IMR-90 (cell line): Measurements from ENCODE around the gene TRAF7. TPM values are rescaled to one million over a fixed set of nuclear protein-coding genes. Genes with fewer than 3 reads are reported as not detected.
"Not testable (repeated sequence)": the region's sequence is repeated elsewhere in the genome, so short reads cannot be mapped to it uniquely, and the experiment has no call there.

Experiments used
- ATAC-seq: fragments of 200-7000 bp; cut with Tn5 transposase; 2 replicates; pipeline ENCODE4 v1.9.1; 2020; ENCODE audit warnings: low read depth, mild to moderate bottlenecking, moderate library complexity
- BruUV-seq: library from RNA; stranded (reverse); fragments of 400-500 nt; replicated peaks from 2 replicates; lab custom pipeline; 2021; lab: Mats Ljungman, UMichigan
- CTCF ChIA-PET: fragments of 300-600 bp; formaldehyde crosslinking; extraction: SDS; loops from one replicate; lab custom pipeline; 2021; ENCODE audit warnings: antibody characterized with exemption; lab: Yijun Ruan, JAX
- POLR2A ChIA-PET: fragments of 300-600 bp; sonication (Branson Sonifier 250); formaldehyde crosslinking; loops from one replicate; lab custom pipeline; 2022; ENCODE audit warnings: antibody characterized with exemption; ENCODE audit not compliant: unreplicated experiment; lab: Charles Lee
- DNase-seq: peaks from one replicate; pipeline ENCODE4 v3.0.0; 2013
- H2AFZ ChIP-seq: replicated peaks from 2 replicates; pipeline ENCODE3; 2013; ENCODE audit warnings: low read length, mild to moderate bottlenecking; ENCODE audit not compliant: poor library complexity
- H2AK5ac ChIP-seq: 2 replicates; pipeline ENCODE4 v1.6.1; 2013; ENCODE audit warnings: low read depth, low read length, inconsistent platforms
- H2AK9ac ChIP-seq: replicated peaks from 2 replicates; pipeline ENCODE3; 2013; ENCODE audit warnings: mild to moderate bottlenecking, low read depth, low read length, moderate library complexity; ENCODE audit not compliant: poor library complexity
- H2BK120ac ChIP-seq: 2 replicates; pipeline ENCODE4 v1.6.1; 2013; ENCODE audit warnings: low read depth, low read length, inconsistent platforms
- H2BK15ac ChIP-seq: 3 replicates; pipeline ENCODE4 v1.6.1; 2013; ENCODE audit warnings: low read depth, low read length, inconsistent platforms
- H2BK20ac ChIP-seq: 2 replicates; pipeline ENCODE4 v1.6.1; 2013; ENCODE audit warnings: low read depth, mild to moderate bottlenecking, inconsistent platforms, low read length, moderate library complexity
- H2BK5ac ChIP-seq: 2 replicates; pipeline ENCODE4 v1.6.1; 2013; ENCODE audit warnings: mild to moderate bottlenecking, low read depth, low read length, inconsistent platforms; ENCODE audit not compliant: poor library complexity, severe bottlenecking
- H3K14ac ChIP-seq: replicated peaks from 2 replicates; pipeline ENCODE4 v1.6.1; 2013; ENCODE audit warnings: low read depth, low read length, inconsistent platforms
- H3K18ac ChIP-seq: 2 replicates; pipeline ENCODE4 v1.6.1; 2013; ENCODE audit warnings: low read depth, low read length, control low read depth
- H3K23ac ChIP-seq: 2 replicates; pipeline ENCODE4 v1.6.1; 2013; ENCODE audit warnings: low read depth, low read length, inconsistent platforms
- H3K27ac ChIP-seq: 2 replicates; pipeline ENCODE4 v1.5.1; 2013; ENCODE audit warnings: mild to moderate bottlenecking, control low read depth, low read length; ENCODE audit not compliant: insufficient read depth
- H3K27me3 ChIP-seq: 2 replicates; pipeline ENCODE4 v1.6.1; 2013; ENCODE audit warnings: low read length; ENCODE audit not compliant: control insufficient read depth, insufficient read depth
- H3K36me3 ChIP-seq: 2 replicates; pipeline ENCODE4 v1.6.1; 2013; ENCODE audit warnings: low read length, mixed read lengths; ENCODE audit not compliant: control insufficient read depth, insufficient read depth
- H3K4ac ChIP-seq: 2 replicates; pipeline ENCODE4 v1.6.1; 2013; ENCODE audit warnings: low read depth, low read length, inconsistent platforms
- H3K4me1 ChIP-seq: 2 replicates; pipeline ENCODE4 v1.6.1; 2013; ENCODE audit warnings: low read length, mixed read lengths; ENCODE audit not compliant: control insufficient read depth, insufficient read depth
- H3K4me2 ChIP-seq: 2 replicates; pipeline ENCODE4 v1.6.1; 2013; ENCODE audit warnings: low read depth, mild to moderate bottlenecking, control low read depth, low read length, moderate library complexity
- H3K4me3 ChIP-seq: 2 replicates; pipeline ENCODE4 v1.5.1; 2013; ENCODE audit warnings: low read depth, mild to moderate bottlenecking, control low read depth, low read length, moderate library complexity; ENCODE audit not compliant: insufficient read depth
- H3K56ac ChIP-seq: 2 replicates; pipeline ENCODE4 v1.6.1; 2013; ENCODE audit warnings: low read length, inconsistent platforms; ENCODE audit not compliant: insufficient read depth; ENCODE audit errors: extremely low read depth
- H3K79me1 ChIP-seq, 2 experiments: 2 replicates each; pipeline ENCODE4 v1.6.1; 2013; ENCODE audit warnings: low read length in 2 of 2, inconsistent platforms in 1 of 2, low read depth in 1 of 2
- H3K9ac ChIP-seq: 2 replicates; pipeline ENCODE4 v1.6.1; 2013; ENCODE audit warnings: low read depth, low read length, control low read depth
- H3K9me1 ChIP-seq: 2 replicates; pipeline ENCODE4 v1.6.1; 2013; ENCODE audit warnings: low read length, inconsistent platforms; ENCODE audit not compliant: insufficient read depth
- H3K9me3 ChIP-seq: 2 replicates; pipeline ENCODE4 v1.6.1; 2013; ENCODE audit warnings: low read length; ENCODE audit not compliant: control insufficient read depth, insufficient read depth
- H4K20me1 ChIP-seq: 2 replicates; pipeline ENCODE4 v1.6.1; 2013; ENCODE audit warnings: low read length, inconsistent platforms; ENCODE audit not compliant: insufficient read depth
- H4K5ac ChIP-seq: 2 replicates; pipeline ENCODE4 v1.6.1; 2013; ENCODE audit warnings: mild to moderate bottlenecking, low read depth, low read length, control low read depth
- H4K8ac ChIP-seq, 2 experiments: 2 replicates each; pipeline ENCODE4 v1.6.1; 2013; ENCODE audit warnings: low read depth in 2 of 2, low read length in 2 of 2, control low read depth in 1 of 2, inconsistent platforms in 1 of 2
- H4K91ac ChIP-seq: 2 replicates; pipeline ENCODE4 v1.6.1; 2013; ENCODE audit warnings: low read depth, low read length, inconsistent platforms; ENCODE audit not compliant: insufficient read depth
- WGBS, 2 experiments: methylation state at CpG; one replicate each; pipeline versions ENCODE4 v1.1.5 to v1.1.7; 2013; ENCODE audit warnings: missing lambda C conversion rate in 2 of 2; ENCODE audit not compliant: insufficient read length in 1 of 2; ENCODE audit errors: extremely low coverage in 2 of 2; 5-methylcytosine and 5-hydroxymethylcytosine counted together
- dilution Hi-C: fragments of 300-500 bp; cut with HindIII; formaldehyde crosslinking; loops from one replicate; pipeline ENCODE4 v1.14.3; 2018; ENCODE audit warnings: low sequenced_read_pairs; ENCODE audit not compliant: unreplicated experiment
- in situ Hi-C: fragments of 300-500 bp; cut with MboI; formaldehyde crosslinking; loops from 3 replicates; pipeline ENCODE4 v1.14.3; 2019; ENCODE audit warnings: low sequenced_read_pairs, inconsistent platforms, mixed read lengths
- intact Hi-C: fragments of 100-400 bp; cut with micrococcal nuclease; formaldehyde crosslinking; loops from 2 replicates; pipeline ENCODE4 v1.10.0; 2022
- polyA plus RNA-seq, 3 experiments: library from polyadenylated mRNA; depleted of rRNA; stranded (reverse); fragments of >200 nt; gene quantifications; 2 replicates each; pipeline ENCODE4 v1.2.3, GENCODE V29; 2012; ENCODE audit warnings: low replicate concordance in 1 of 3
- total RNA-seq: library from RNA; depleted of rRNA; stranded (reverse); fragments of >200 nt; gene quantifications from 2 replicates; pipeline ENCODE4 v1.2.3, GENCODE V29; 2012

TRAF7 gene
- total and polyA plus RNA-seq, 2 of the 4 experiments (the other 2 are of a cell fraction), result 29.6 to 52.6 TPM

GRCh38 chr16:2112539-2113106 lies 43.0 kb upstream of the TRAF7 start:
- H3K27ac ChIP-seq, H3K18ac ChIP-seq, H4K8ac ChIP-seq, H3K79me1 ChIP-seq, POLR2A ChIA-PET, intact Hi-C loops, H2AK9ac ChIP-seq, ATAC-seq, H4K91ac ChIP-seq, H2AFZ ChIP-seq, BruUV-seq, H3K4me1 ChIP-seq, H3K9ac ChIP-seq, H4K5ac ChIP-seq, H3K4me2 ChIP-seq, H3K4ac ChIP-seq, H2BK120ac ChIP-seq, H2AK5ac ChIP-seq, H3K27me3 ChIP-seq, H4K20me1 ChIP-seq, H3K9me3 ChIP-seq, H3K56ac ChIP-seq, H3K14ac ChIP-seq, H2BK20ac ChIP-seq, in situ Hi-C loops, H2BK5ac ChIP-seq, H3K23ac ChIP-seq, H2BK15ac ChIP-seq, CTCF ChIA-PET, H3K4me3 ChIP-seq, H3K9me1 ChIP-seq, DNase-seq, dilution Hi-C loops: not testable (repeated sequence)
- 90% methylated on average over 12 of the region's 30 CpGs; no CpG with 5 or more reads in 1 of the 2 experiments for WGBS, 2 experiments
- peaks cover 52% of the 10 kb centered on the region for H3K36me3 ChIP-seq

- H3K27ac ChIP-seq, H3K9ac ChIP-seq, H3K9me3 ChIP-seq, H4K5ac ChIP-seq, CTCF ChIA-PET, H3K4ac ChIP-seq, ATAC-seq, H2AFZ ChIP-seq, DNase-seq, dilution Hi-C loops, H3K4me3 ChIP-seq, H3K27me3 ChIP-seq, H3K4me1 ChIP-seq, H2BK20ac ChIP-seq, H4K20me1 ChIP-seq, H3K14ac ChIP-seq, H4K91ac ChIP-seq, intact Hi-C loops, H2BK15ac ChIP-seq, POLR2A ChIA-PET, H3K79me1 ChIP-seq, H3K4me2 ChIP-seq, H2AK9ac ChIP-seq, in situ Hi-C loops, H2BK5ac ChIP-seq, BruUV-seq, H2AK5ac ChIP-seq, H3K18ac ChIP-seq, H3K23ac ChIP-seq, H4K8ac ChIP-seq, H3K9me1 ChIP-seq, H3K56ac ChIP-seq, H2BK120ac ChIP-seq: not testable (repeated sequence)
- peaks cover 41% of the 10 kb centered on the region for H3K36me3 ChIP-seq
- 98% methylated on average over 14 of the region's 26 CpGs; no CpG with 5 or more reads in 1 of the 2 experiments for WGBS, 2 experiments
Observed at GRCh38 chr16:2114225-2114624, 41.4 kb upstream of the TRAF7 start.
